GM12892 (cell line): ENCODE data around the gene ATP8A2.
"Not testable (repeated sequence)": the region's sequence is repeated elsewhere in the genome, so short reads cannot be mapped to it uniquely, and the experiment has no call there.

Experiments
- DNase-seq: peaks from one replicate; pipeline ENCODE4 v3.0.0; 2011; ENCODE audit not compliant: insufficient read length
- FAIRE-seq: peaks from 2 replicates; lab custom pipeline; 2011; peaks lifted over from hg19 to GRCh38; lab: Jason Lieb, UNC
- POLR2A ChIP-seq: IDR thresholded peaks from 2 replicates; pipeline ENCODE4 v1.6.1; 2011; ENCODE audit warnings: low read depth, low read length, control low read depth
- POLR2AphosphoS5 ChIP-seq: IDR thresholded peaks from 2 replicates; pipeline ENCODE4 v1.6.1; 2011; ENCODE audit warnings: low read depth, low read length, control low read depth
- TAF1 ChIP-seq: IDR thresholded peaks from 2 replicates; pipeline ENCODE4 v1.6.1; 2011; ENCODE audit warnings: low read depth, mild to moderate bottlenecking, control low read depth, low read length, borderline replicate concordance

Gene ATP8A2

GRCh38 chr13:26067601-26068000 lies 695.8 kb downstream of the ATP8A2 start:
- TF ChIP-seq POLR2A (no peak), TAF1 (no peak), POLR2AphosphoS5 (no peak)
- no peak for FAIRE-seq
- DNase-seq = no peak

- not testable (repeated sequence) for DNase-seq, FAIRE-seq
These were observed 696.6 kb downstream of the ATP8A2 start for GRCh38 chr13:26068372-26068771.

- not testable (repeated sequence) for FAIRE-seq, DNase-seq
These were observed 697.9 kb downstream of the ATP8A2 start for GRCh38 chr13:26069642-26070041.

GRCh38 chr13:26071691-26072090 lies 699.9 kb downstream of the ATP8A2 start:
- TF ChIP-seq POLR2AphosphoS5 = no peak
- TF ChIP-seq POLR2A = no peak
- TF ChIP-seq TAF1 = no peak
- no peak for FAIRE-seq

GRCh38 chr13:26072335-26072734 lies 700.6 kb downstream of the ATP8A2 start:
- FAIRE-seq = peak; percentile 97
- DNase-seq = not testable (repeated sequence)

More at GRCh38 chr13:26071691-26072090, 699.9 kb downstream of the ATP8A2 start:
- DNase-seq = no peak

- TF ChIP-seq TAF1 (no peak), POLR2A (no peak), POLR2AphosphoS5 (no peak)
- no peak for DNase-seq
- no peak for FAIRE-seq
These were observed 702.9 kb downstream of the ATP8A2 start for GRCh38 chr13:26074706-26075105.
